ENCODE results near the gene C17orf107. TPM values are rescaled to one million over a fixed set of nuclear protein-coding genes. Genes with fewer than 3 reads are reported as not detected.
"Not testable (repeated sequence)": the region's sequence is repeated elsewhere in the genome, so short reads cannot be mapped to it uniquely, and the experiment has no call there.

Gene C17orf107
- total and polyA plus RNA-seq, 2 donors (not counting 1 experiment from before 2014, with no cell fraction given): 3.9 to 4.6 TPM

DNA sequence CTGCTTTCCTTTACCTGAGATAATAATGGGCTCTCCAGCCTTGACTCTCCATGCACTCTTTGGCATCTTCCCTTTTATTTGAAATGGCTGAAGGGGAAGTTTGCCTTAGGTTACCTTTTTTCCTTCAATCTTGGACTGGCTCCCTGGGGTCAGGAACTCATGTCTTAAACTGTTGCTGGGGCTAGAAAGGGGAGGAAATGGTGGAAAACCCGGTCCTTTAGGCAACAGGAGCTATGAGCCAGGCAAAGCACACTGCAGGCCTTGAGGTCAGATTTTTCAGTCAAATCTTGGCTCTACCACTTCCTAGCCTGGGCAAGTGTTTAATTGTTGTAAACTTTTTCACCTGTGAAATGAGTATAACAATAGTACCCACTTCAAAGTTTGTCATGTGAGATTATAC is 36.0 kb upstream of the C17orf107 start:
- intact Hi-C loops (cut with micrococcal nuclease): no loop called here

DNA sequence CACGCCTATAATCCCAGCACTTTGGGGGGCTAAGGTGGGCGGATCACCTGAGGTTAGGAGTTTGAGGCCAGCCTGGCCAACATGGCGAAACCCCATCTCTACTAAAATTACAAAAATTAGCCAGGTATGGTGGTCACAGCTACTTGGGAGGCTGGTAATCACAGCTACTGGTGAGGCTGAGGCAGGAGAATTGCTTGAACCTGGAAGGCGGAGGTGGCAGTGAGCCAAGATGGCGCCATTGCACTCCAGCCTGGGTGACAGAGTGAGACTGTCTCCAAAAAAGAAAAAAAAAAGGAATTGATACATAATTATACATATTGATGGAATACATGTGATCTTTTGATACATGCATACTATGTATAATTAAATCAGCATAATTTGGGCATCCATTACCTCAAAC is 31.8 kb upstream of the C17orf107 start:
- no CpG with 5 or more reads among the region's 5 CpGs for WGBS (ENCODE audit: insufficient coverage)
- POLR2A ChIA-PET: not testable (repeated sequence)

More for the DNA sequence above, 36.0 kb upstream of the C17orf107 start:
- Histone ChIP-seq H3K27me3 (replicated peaks in 1 of 4; ENCODE audit: control extremely low read depth in 1 of 4, control insufficient read depth in 3 of 4, insufficient read depth in 4 of 4, low read length in 3 of 4) (no peaks in the 10 kb centered on the region), H3K4me1 (ENCODE audit: control insufficient read depth in 2 of 2, insufficient read depth in 2 of 2, low read length in 2 of 2) (no peaks in the 10 kb centered on the region), H3K9me3 (ENCODE audit: control extremely low read depth in 1 of 3, control insufficient read depth in 2 of 3, insufficient read depth in 1 of 3, low read length in 2 of 3) (no peaks in the 10 kb centered on the region), H3K9ac (ENCODE audit: low read length) (no peak overlapping the region), H4K20me1 (ENCODE audit: control insufficient read depth, insufficient read depth, low read length, poor library complexity, severe bottlenecking) (peaks cover 51% of the 10 kb centered on the region), H2AFZ (ENCODE audit: insufficient read depth, low read depth, low read length, poor library complexity, severe bottlenecking) (no peak overlapping the region), H3K27ac (ENCODE audit: low read length in 2 of 2) (no peak overlapping the region), H3K36me3 (replicated peaks in 1 of 2; ENCODE audit: control extremely low read depth in 1 of 2, control insufficient read depth in 1 of 2, extremely low read depth in 1 of 2, insufficient read depth in 2 of 2, low read length in 1 of 2) (peaks cover 2 to 20% of the 10 kb centered on the region in 2 experiments), H3K4me3 (ENCODE audit: control extremely low read depth in 1 of 5, extremely low read depth in 1 of 5, insufficient read depth in 1 of 5, low read depth in 2 of 5, low read length in 4 of 5) (no peak overlapping the region), H3K4me2 (replicated peaks; ENCODE audit: low read depth, low read length, poor library complexity, severe bottlenecking) (no peak overlapping the region), H3K79me2 (ENCODE audit: control insufficient read depth, insufficient read depth, low read length) (peaks cover 32% of the 10 kb centered on the region)
- Mint-ChIP-seq H3K4me1 (no peaks in the 10 kb centered on the region), H3K4me3 (no peak overlapping the region), H3K27me3 (no peaks in the 10 kb centered on the region), H3K9me3 (ENCODE audit: insufficient read depth) (no peaks in the 10 kb centered on the region), H3K27ac (no peak overlapping the region)
- ATAC-seq (ENCODE audit: low read depth) (no peak), DNase-seq (no peak)
- ChIA-PET CTCF (no interaction called here), POLR2A (no interaction called here)
- WGBS (ENCODE audit: insufficient coverage): no CpG with 5 or more reads among the region's 1 CpG
- no peak for TF ChIP-seq EZH2 (IDR thresholded peaks at IDR 0.05; ENCODE audit: borderline replicate concordance, insufficient read depth, low read depth, low read length, poor library complexity, severe bottlenecking)
- TF ChIP-seq, protein P1, sequence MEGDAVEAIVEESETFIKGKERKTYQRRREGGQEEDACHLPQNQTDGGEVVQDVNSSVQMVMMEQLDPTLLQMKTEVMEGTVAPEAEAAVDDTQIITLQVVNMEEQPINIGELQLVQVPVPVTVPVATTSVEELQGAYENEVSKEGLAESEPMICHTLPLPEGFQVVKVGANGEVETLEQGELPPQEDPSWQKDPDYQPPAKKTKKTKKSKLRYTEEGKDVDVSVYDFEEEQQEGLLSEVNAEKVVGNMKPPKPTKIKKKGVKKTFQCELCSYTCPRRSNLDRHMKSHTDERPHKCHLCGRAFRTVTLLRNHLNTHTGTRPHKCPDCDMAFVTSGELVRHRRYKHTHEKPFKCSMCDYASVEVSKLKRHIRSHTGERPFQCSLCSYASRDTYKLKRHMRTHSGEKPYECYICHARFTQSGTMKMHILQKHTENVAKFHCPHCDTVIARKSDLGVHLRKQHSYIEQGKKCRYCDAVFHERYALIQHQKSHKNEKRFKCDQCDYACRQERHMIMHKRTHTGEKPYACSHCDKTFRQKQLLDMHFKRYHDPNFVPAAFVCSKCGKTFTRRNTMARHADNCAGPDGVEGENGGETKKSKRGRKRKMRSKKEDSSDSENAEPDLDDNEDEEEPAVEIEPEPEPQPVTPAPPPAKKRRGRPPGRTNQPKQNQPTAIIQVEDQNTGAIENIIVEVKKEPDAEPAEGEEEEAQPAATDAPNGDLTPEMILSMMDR (IDR thresholded peaks at IDR 0.05): no peak

DNA sequence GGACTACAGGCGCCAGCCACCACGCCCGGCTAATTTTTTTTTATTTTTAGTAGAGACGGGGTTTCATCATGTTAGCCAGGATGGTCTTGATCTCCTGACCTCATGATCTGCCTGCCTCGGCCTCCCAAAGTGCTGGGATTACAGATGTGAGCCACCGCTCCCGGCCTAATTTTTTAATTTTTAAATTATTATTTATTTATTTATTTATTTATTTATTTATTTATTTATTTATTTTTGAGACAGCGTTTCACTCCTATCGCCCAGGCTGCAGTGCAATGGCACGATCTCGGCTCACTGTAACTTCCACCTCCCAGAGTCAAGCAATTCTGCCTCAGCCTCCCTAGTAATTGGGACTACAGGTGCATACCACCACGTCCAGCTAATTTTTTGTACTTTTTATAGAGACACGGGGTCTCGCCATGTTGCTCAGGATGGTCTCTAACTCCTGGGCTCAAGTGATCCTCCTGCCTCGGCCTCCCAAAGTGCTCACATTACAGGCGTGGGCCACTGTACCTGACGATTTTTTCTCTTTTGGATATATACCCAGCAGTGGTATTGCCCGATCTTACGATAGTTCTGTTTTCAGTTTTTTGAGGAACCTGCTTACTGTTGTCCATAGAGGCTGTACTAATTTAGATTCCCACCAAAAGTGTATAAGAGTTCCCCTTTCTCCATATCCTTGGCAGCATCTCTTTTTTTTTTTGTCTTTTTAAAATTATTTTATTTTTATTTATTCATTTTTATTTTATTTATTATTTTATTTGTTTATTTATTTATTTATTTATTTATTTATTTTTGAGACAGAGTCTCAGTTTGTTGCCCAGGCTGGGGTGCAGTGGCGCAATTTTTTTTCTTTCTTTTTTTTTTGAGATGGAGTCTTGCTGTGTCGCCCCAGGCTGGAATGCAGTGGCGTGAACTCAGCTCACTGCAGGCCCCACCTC is 30.0 kb upstream of the C17orf107 start:
- H3K36me3 ChIP-seq (replicated peaks in 1 of 2; ENCODE audit: control extremely low read depth in 1 of 2, control insufficient read depth in 1 of 2, extremely low read depth in 1 of 2, insufficient read depth in 2 of 2, low read length in 1 of 2); H3K9me3 Mint-ChIP-seq (ENCODE audit: insufficient read depth); H3K9ac ChIP-seq (ENCODE audit: low read length); H3K4me2 ChIP-seq (replicated peaks; ENCODE audit: low read depth, low read length, poor library complexity, severe bottlenecking); H2AFZ ChIP-seq (ENCODE audit: insufficient read depth, low read depth, low read length, poor library complexity, severe bottlenecking); DNase-seq; H3K4me3 Mint-ChIP-seq; H3K27ac Mint-ChIP-seq; H3K27me3 Mint-ChIP-seq; H3K27me3 ChIP-seq (replicated peaks in 1 of 4; ENCODE audit: control extremely low read depth in 1 of 4, control insufficient read depth in 3 of 4, insufficient read depth in 4 of 4, low read length in 3 of 4); H3K4me1 ChIP-seq (ENCODE audit: control insufficient read depth in 2 of 2, insufficient read depth in 2 of 2, low read length in 2 of 2); H3K9me3 ChIP-seq (ENCODE audit: control extremely low read depth in 1 of 3, control insufficient read depth in 2 of 3, insufficient read depth in 1 of 3, low read length in 2 of 3); ATAC-seq (ENCODE audit: low read depth); intact Hi-C loops (cut with micrococcal nuclease); H3K4me3 ChIP-seq (ENCODE audit: control extremely low read depth in 1 of 5, extremely low read depth in 1 of 5, insufficient read depth in 1 of 5, low read depth in 2 of 5, low read length in 4 of 5); POLR2A ChIA-PET; H3K27ac ChIP-seq (ENCODE audit: low read length in 2 of 2); H3K4me1 Mint-ChIP-seq: not testable (repeated sequence)
- WGBS (ENCODE audit: insufficient coverage): 98% methylated on average over 13 of the region's 22 CpGs
- peaks cover 16% of the 10 kb centered on the region for H3K79me2 ChIP-seq (ENCODE audit: control insufficient read depth, insufficient read depth, low read length)
- H4K20me1 ChIP-seq (ENCODE audit: control insufficient read depth, insufficient read depth, low read length, poor library complexity, severe bottlenecking): peaks cover 21% of the 10 kb centered on the region
- CTCF ChIA-PET: interaction anchor here (0.7 kb wide), 1 partner anchor 12 kb away, joined by 3 read pairs; no protein-coding TSS in a partner anchor

More for the DNA sequence above, 31.8 kb upstream of the C17orf107 start:
- H3K27ac Mint-ChIP-seq; H3K9me3 Mint-ChIP-seq (ENCODE audit: insufficient read depth); H2AFZ ChIP-seq (ENCODE audit: insufficient read depth, low read depth, low read length, poor library complexity, severe bottlenecking); DNase-seq; ATAC-seq (ENCODE audit: low read depth); H3K27me3 ChIP-seq (replicated peaks in 1 of 4; ENCODE audit: control extremely low read depth in 1 of 4, control insufficient read depth in 3 of 4, insufficient read depth in 4 of 4, low read length in 3 of 4); H3K4me1 ChIP-seq (ENCODE audit: control insufficient read depth in 2 of 2, insufficient read depth in 2 of 2, low read length in 2 of 2); H3K4me3 ChIP-seq (ENCODE audit: control extremely low read depth in 1 of 5, extremely low read depth in 1 of 5, insufficient read depth in 1 of 5, low read depth in 2 of 5, low read length in 4 of 5); H3K9me3 ChIP-seq (ENCODE audit: control extremely low read depth in 1 of 3, control insufficient read depth in 2 of 3, insufficient read depth in 1 of 3, low read length in 2 of 3); intact Hi-C loops (cut with micrococcal nuclease); H3K36me3 ChIP-seq (replicated peaks in 1 of 2; ENCODE audit: control extremely low read depth in 1 of 2, control insufficient read depth in 1 of 2, extremely low read depth in 1 of 2, insufficient read depth in 2 of 2, low read length in 1 of 2); H3K27ac ChIP-seq (ENCODE audit: low read length in 2 of 2); H3K4me1 Mint-ChIP-seq; H3K27me3 Mint-ChIP-seq; H3K4me3 Mint-ChIP-seq; H3K4me2 ChIP-seq (replicated peaks; ENCODE audit: low read depth, low read length, poor library complexity, severe bottlenecking); H3K9ac ChIP-seq (ENCODE audit: low read length): not testable (repeated sequence)
- H4K20me1 ChIP-seq (ENCODE audit: control insufficient read depth, insufficient read depth, low read length, poor library complexity, severe bottlenecking): peaks cover 27% of the 10 kb centered on the region
- CTCF ChIA-PET: interaction anchor here (1.3 kb wide), 1 partner anchor 78 kb away, joined by 4 read pairs; no protein-coding TSS in a partner anchor
- H3K79me2 ChIP-seq (ENCODE audit: control insufficient read depth, insufficient read depth, low read length): peaks cover 17% of the 10 kb centered on the region
